Activated CD4-positive, alpha-beta memory T cell treated with anti-CD3 and anti-CD28 coated beads, Interleukin-2, amount 10 ng/mL, durations not matched to agents 7 days and 5 days (primary cell): ENCODE measurements around the gene HOXA5. TPM values are rescaled to one million over a fixed set of nuclear protein-coding genes. Genes with fewer than 3 reads are reported as not detected.
A peak's percentile ranks its signal among the peaks of the same experiment; 100 is the strongest.

Experiments used
- CTCF ChIA-PET: fragments of 350-600 bp; sonication (Branson Sonifier 250); formaldehyde crosslinking; loops from one replicate; lab custom pipeline; 2021; ENCODE audit warnings: antibody characterized with exemption, inconsistent platforms; lab: Charles Lee
- POLR2A ChIA-PET: fragments of 350-600 bp; sonication (Branson Sonifier 250); formaldehyde crosslinking; loops from one replicate; lab custom pipeline; 2021; ENCODE audit warnings: antibody characterized with exemption; lab: Charles Lee
- DNase-seq: peaks from one replicate; pipeline ENCODE4 v3.0.0-alpha.2; 2020
- H3K27ac Mint-ChIP-seq: one replicate; pipeline ENCODE4 v1.8.0; 2021; ENCODE audit warnings: mild to moderate bottlenecking, mixed read lengths
- H3K27me3 Mint-ChIP-seq: one replicate; pipeline ENCODE4 v1.8.0; 2021; ENCODE audit warnings: mixed read lengths
- H3K36me3 Mint-ChIP-seq: one replicate; pipeline ENCODE4 v1.8.0; 2021; ENCODE audit warnings: low read depth, mixed read lengths
- H3K4me1 Mint-ChIP-seq: one replicate; pipeline ENCODE4 v1.8.0; 2021; ENCODE audit warnings: mixed read lengths
- H3K4me3 Mint-ChIP-seq: one replicate; pipeline ENCODE4 v1.8.0; 2021; ENCODE audit warnings: mild to moderate bottlenecking, mixed read lengths
- H3K9me3 Mint-ChIP-seq: one replicate; pipeline ENCODE4 v1.8.0; 2021; ENCODE audit warnings: mixed read lengths
- total RNA-seq, 2 experiments: library from RNA; stranded (reverse); gene quantifications; one replicate each; pipeline ENCODE4 v1.2.3, GENCODE V29; 2021

The HOXA5 gene
- total RNA-seq, 2 experiments from 2014 or later: not detected

GRCh38 chr7:27164367-27165088 lies 21.0 kb upstream of the HOXA5 start:
- peak overlapping the region; percentile 24 for H3K4me3 Mint-ChIP-seq
- no peak overlapping the region for H3K27ac Mint-ChIP-seq
- ChIA-PET CTCF (no interaction called here), POLR2A (no interaction called here)
- DNase-seq: no peak
- peaks cover 82% of the 10 kb centered on the region for H3K27me3 Mint-ChIP-seq
- no peaks in the 10 kb centered on the region for H3K9me3 Mint-ChIP-seq
- H3K36me3 Mint-ChIP-seq: no peaks in the 10 kb centered on the region
- H3K4me1 Mint-ChIP-seq: peaks cover 19% of the 10 kb centered on the region

- H3K27ac Mint-ChIP-seq: no peak overlapping the region
Measured at GRCh38 chr7:27164045-27164366, 20.5 kb upstream of the HOXA5 start.

GRCh38 chr7:27163288-27164044 lies 20.0 kb upstream of the HOXA5 start:
- H3K27ac Mint-ChIP-seq: no peak overlapping the region
- no peak overlapping the region for H3K4me3 Mint-ChIP-seq
- POLR2A ChIA-PET: interaction anchor here (1.2 kb wide), 1 partner anchor 31 kb away, joined by 3 read pairs; no protein-coding TSS in a partner anchor
- peaks cover 18% of the 10 kb centered on the region for H3K4me1 Mint-ChIP-seq
- peaks cover 85% of the 10 kb centered on the region for H3K27me3 Mint-ChIP-seq
- no peak for DNase-seq
- H3K9me3 Mint-ChIP-seq: no peaks in the 10 kb centered on the region
- H3K36me3 Mint-ChIP-seq: no peaks in the 10 kb centered on the region
- CTCF ChIA-PET: interaction anchor here (0.6 to 1.6 kb wide), 5 partner anchors 13 to 311 kb away, joined by 3 to 7 read pairs (median 5); no protein-coding TSS in a partner anchor

More at GRCh38 chr7:27164045-27164366, 20.5 kb upstream of the HOXA5 start:
- POLR2A ChIA-PET: no interaction called here
- peaks cover 19% of the 10 kb centered on the region for H3K4me1 Mint-ChIP-seq
- no peaks in the 10 kb centered on the region for H3K36me3 Mint-ChIP-seq
- H3K4me3 Mint-ChIP-seq: no peak overlapping the region
- H3K27me3 Mint-ChIP-seq: peaks cover 85% of the 10 kb centered on the region
- CTCF ChIA-PET: no interaction called here
- H3K9me3 Mint-ChIP-seq: no peaks in the 10 kb centered on the region
- no peak for DNase-seq

GRCh38 chr7:27162561-27163287 lies 19.2 kb upstream of the HOXA5 start:
- Mint-ChIP-seq H3K4me1 (peaks cover 20% of the 10 kb centered on the region), H3K4me3 (no peak overlapping the region), H3K9me3 (no peaks in the 10 kb centered on the region), H3K27ac (no peak overlapping the region), H3K27me3 (peaks cover 85% of the 10 kb centered on the region), H3K36me3 (no peaks in the 10 kb centered on the region)
- CTCF ChIA-PET: interaction anchor here (0.6 to 2.4 kb wide), 8 partner anchors 10 to 310 kb away, joined by 3 to 8 read pairs (median 4); no protein-coding TSS in a partner anchor
- DNase-seq: no peak
- POLR2A ChIA-PET: interaction anchor here (1.2 kb wide), 1 partner anchor 32 kb away, joined by 3 read pairs; no protein-coding TSS in a partner anchor

GRCh38 chr7:27161721-27162560 lies 18.5 kb upstream of the HOXA5 start:
- ChIA-PET POLR2A (interaction anchor here (1.2 to 1.9 kb wide), 2 partner anchors 11 to 33 kb away, joined by 3 to 7 read pairs; no protein-coding TSS in a partner anchor), CTCF (interaction anchor here (0.9 to 2.4 kb wide), 8 partner anchors 11 to 85 kb away, joined by 3 to 16 read pairs (median 5); no protein-coding TSS in a partner anchor)
- DNase-seq: no peak
- H3K27ac Mint-ChIP-seq: no peak overlapping the region
- H3K27me3 Mint-ChIP-seq: peaks cover 85% of the 10 kb centered on the region
- no peaks in the 10 kb centered on the region for H3K36me3 Mint-ChIP-seq
- peaks cover 19% of the 10 kb centered on the region for H3K4me1 Mint-ChIP-seq
- H3K9me3 Mint-ChIP-seq: no peaks in the 10 kb centered on the region
- no peak overlapping the region for H3K4me3 Mint-ChIP-seq

- H3K9me3 Mint-ChIP-seq: no peaks in the 10 kb centered on the region
- H3K4me3 Mint-ChIP-seq: peak overlapping the region; percentile 53
- ChIA-PET CTCF (interaction anchor here (0.6 to 2.4 kb wide), 25 partner anchors 9 to 1299 kb away, joined by 3 to 16 read pairs (median 6); partner anchors contain the start of gene HOXA3), POLR2A (interaction anchor here (0.9 to 1.9 kb wide), 3 partner anchors 11 to 482 kb away, joined by 3 to 7 read pairs (median 3); no protein-coding TSS in a partner anchor)
- H3K36me3 Mint-ChIP-seq: no peaks in the 10 kb centered on the region
- H3K27me3 Mint-ChIP-seq: peaks cover 84% of the 10 kb centered on the region
- DNase-seq: no peak
- H3K4me1 Mint-ChIP-seq: peaks cover 19% of the 10 kb centered on the region
- no peak overlapping the region for H3K27ac Mint-ChIP-seq
Measured at GRCh38 chr7:27161214-27161720, 17.8 kb upstream of the HOXA5 start.

- peaks cover 18% of the 10 kb centered on the region for H3K4me1 Mint-ChIP-seq
- H3K36me3 Mint-ChIP-seq: no peaks in the 10 kb centered on the region
- H3K27ac Mint-ChIP-seq: no peak overlapping the region
- H3K27me3 Mint-ChIP-seq: peaks cover 84% of the 10 kb centered on the region
- ChIA-PET POLR2A (interaction anchor here (0.9 to 1.9 kb wide), 3 partner anchors 10 to 481 kb away, joined by 3 to 7 read pairs (median 3); no protein-coding TSS in a partner anchor), CTCF (interaction anchor here (0.6 to 2.4 kb wide), 25 partner anchors 9 to 1298 kb away, joined by 3 to 16 read pairs (median 6); partner anchors contain the start of gene HOXA3)
- DNase-seq: peak; percentile 79
- H3K4me3 Mint-ChIP-seq: peak overlapping the region; percentile 53
- H3K9me3 Mint-ChIP-seq: no peaks in the 10 kb centered on the region
Measured at GRCh38 chr7:27160546-27161213, 17.2 kb upstream of the HOXA5 start.

- DNase-seq: no peak
- H3K9me3 Mint-ChIP-seq: no peaks in the 10 kb centered on the region
- H3K27me3 Mint-ChIP-seq: peaks cover 86% of the 10 kb centered on the region
- no peak overlapping the region for H3K4me3 Mint-ChIP-seq
- peaks cover 3% of the 10 kb centered on the region for H3K36me3 Mint-ChIP-seq
- H3K4me1 Mint-ChIP-seq: peaks cover 20% of the 10 kb centered on the region
- no peak overlapping the region for H3K27ac Mint-ChIP-seq
- CTCF ChIA-PET: interaction anchor here (0.9 to 1.7 kb wide), 12 partner anchors 10 to 791 kb away, joined by 3 to 16 read pairs (median 7); no protein-coding TSS in a partner anchor
- POLR2A ChIA-PET: interaction anchor here (1.0 to 1.9 kb wide), 2 partner anchors 9 to 481 kb away, joined by 3 to 7 read pairs; no protein-coding TSS in a partner anchor
Measured at GRCh38 chr7:27160145-27160545, 16.7 kb upstream of the HOXA5 start.

GRCh38 chr7:27159266-27160144 lies 16.0 kb upstream of the HOXA5 start:
- H3K9me3 Mint-ChIP-seq: no peaks in the 10 kb centered on the region
- peaks cover 3% of the 10 kb centered on the region for H3K36me3 Mint-ChIP-seq
- peaks cover 21% of the 10 kb centered on the region for H3K4me1 Mint-ChIP-seq
- ChIA-PET POLR2A (no interaction called here), CTCF (interaction anchor here (0.9 to 1.6 kb wide), 8 partner anchors 10 to 790 kb away, joined by 3 to 8 read pairs (median 4); no protein-coding TSS in a partner anchor)
- H3K4me3 Mint-ChIP-seq: no peak overlapping the region
- no peak for DNase-seq
- H3K27ac Mint-ChIP-seq: no peak overlapping the region
- peaks cover 88% of the 10 kb centered on the region for H3K27me3 Mint-ChIP-seq

- Mint-ChIP-seq H3K4me3 (no peak overlapping the region), H3K27me3 (peaks cover 88% of the 10 kb centered on the region), H3K4me1 (peaks cover 21% of the 10 kb centered on the region), H3K9me3 (no peaks in the 10 kb centered on the region), H3K27ac (no peak overlapping the region), H3K36me3 (peaks cover 3% of the 10 kb centered on the region)
- DNase-seq: no peak
- ChIA-PET CTCF (interaction anchor here (1.0 to 1.6 kb wide), 7 partner anchors 9 to 304 kb away, joined by 3 to 8 read pairs (median 4); no protein-coding TSS in a partner anchor), POLR2A (no interaction called here)
Measured at GRCh38 chr7:27158436-27159265, 15.2 kb upstream of the HOXA5 start.
